H9 (cell line): ENCODE data around the gene METAP2. TPM values are rescaled to one million over a fixed set of nuclear protein-coding genes. Genes with fewer than 3 reads are reported as not detected.

Source experiments
- DNase-seq: peaks from one replicate; pipeline ENCODE4 v3.0.0-alpha.2; 2017
- H2AFZ ChIP-seq: one replicate; pipeline ENCODE4 v1.6.1; 2013; ENCODE audit warnings: mild to moderate bottlenecking, low read length, control low read depth, moderate library complexity
- H2AK5ac ChIP-seq: 2 replicates; pipeline ENCODE4 v1.6.1; 2013; ENCODE audit warnings: low read length, control low read depth, mixed read lengths; ENCODE audit not compliant: insufficient read length
- H2BK120ac ChIP-seq: one replicate; pipeline ENCODE4 v1.6.1; 2013; ENCODE audit warnings: low read depth, mild to moderate bottlenecking, low read length, control low read depth, inconsistent platforms; ENCODE audit not compliant: poor library complexity, severe bottlenecking
- H2BK12ac ChIP-seq: 2 replicates; pipeline ENCODE4 v1.6.1; 2013; ENCODE audit warnings: low read length, control low read depth, mixed read lengths, low read depth; ENCODE audit not compliant: insufficient read length
- H2BK15ac ChIP-seq: 2 replicates; pipeline ENCODE4 v1.6.1; 2013; ENCODE audit warnings: low read depth, low read length, control low read depth
- H2BK20ac ChIP-seq: one replicate; pipeline ENCODE4 v1.6.1; 2013; ENCODE audit warnings: low read depth, mild to moderate bottlenecking, low read length, control low read depth, inconsistent platforms; ENCODE audit not compliant: poor library complexity, severe bottlenecking
- H2BK5ac ChIP-seq: 2 replicates; pipeline ENCODE4 v1.6.1; 2013; ENCODE audit warnings: low read length, control low read depth, mixed read lengths; ENCODE audit not compliant: insufficient read length
- H3K14ac ChIP-seq: 2 replicates; pipeline ENCODE4 v1.6.1; 2013; ENCODE audit warnings: low read length, control low read depth; ENCODE audit not compliant: insufficient read depth
- H3K18ac ChIP-seq: 2 replicates; pipeline ENCODE4 v1.6.1; 2013; ENCODE audit warnings: low read depth, mild to moderate bottlenecking, mixed read lengths, low read length, control low read depth; ENCODE audit not compliant: insufficient read length
- H3K23ac ChIP-seq: 2 replicates; pipeline ENCODE4 v1.6.1; 2013; ENCODE audit warnings: low read length, control low read depth, mixed read lengths, low read depth; ENCODE audit not compliant: insufficient read length
- H3K23me2 ChIP-seq: 2 replicates; pipeline ENCODE4 v1.6.1; 2013; ENCODE audit warnings: low read depth, mild to moderate bottlenecking, mixed read lengths, low read length, control low read depth; ENCODE audit not compliant: insufficient read length, poor library complexity, severe bottlenecking
- H3K27ac ChIP-seq: 2 replicates; pipeline ENCODE4 v1.5.1; 2013; ENCODE audit warnings: low read length, control low read depth, mixed read lengths, low read depth; ENCODE audit not compliant: insufficient read length
- H3K27me3 ChIP-seq: 2 replicates; pipeline ENCODE4 v1.6.1; 2013; ENCODE audit warnings: low read length, control low read depth, inconsistent platforms; ENCODE audit not compliant: insufficient read depth
- H3K4ac ChIP-seq: 2 replicates; pipeline ENCODE4 v1.6.1; 2013; ENCODE audit warnings: low read depth, mild to moderate bottlenecking, control low read depth, inconsistent platforms, low read length, moderate library complexity
- H3K4me1 ChIP-seq: 2 replicates; pipeline ENCODE4 v1.6.1; 2013; ENCODE audit warnings: low read length, control low read depth, inconsistent platforms; ENCODE audit not compliant: insufficient read depth
- H3K4me2 ChIP-seq: 2 replicates; pipeline ENCODE4 v1.6.1; 2013; ENCODE audit warnings: low read length, control low read depth, mixed read lengths; ENCODE audit not compliant: insufficient read length, insufficient read depth
- H3K56ac ChIP-seq: 2 replicates; pipeline ENCODE4 v1.6.1; 2013; ENCODE audit warnings: low read depth, mild to moderate bottlenecking, mixed read lengths, low read length, control low read depth; ENCODE audit not compliant: insufficient read length
- H3K79me1 ChIP-seq: 2 replicates; pipeline ENCODE4 v1.6.1; 2013; ENCODE audit warnings: low read depth, mild to moderate bottlenecking, moderate library complexity, low read length, control low read depth, inconsistent platforms; ENCODE audit not compliant: insufficient read depth, poor library complexity, severe bottlenecking
- H3K79me2 ChIP-seq: 2 replicates; pipeline ENCODE4 v1.6.1; 2013; ENCODE audit warnings: low read length, control low read depth, inconsistent platforms; ENCODE audit not compliant: insufficient read depth
- H3K9ac ChIP-seq: 2 replicates; pipeline ENCODE4 v1.6.1; 2013; ENCODE audit warnings: low read length, control low read depth, mixed read lengths; ENCODE audit not compliant: insufficient read length; ENCODE audit errors: extremely low read depth
- H3K9me3 ChIP-seq: one replicate; pipeline ENCODE4 v1.6.1; 2013; ENCODE audit warnings: low read depth, low read length, inconsistent platforms; ENCODE audit not compliant: control insufficient read depth
- H3T11ph ChIP-seq: one replicate; pipeline ENCODE4 v1.6.1; 2013; ENCODE audit warnings: mild to moderate bottlenecking, low read length, control low read depth, inconsistent platforms
- H4K20me1 ChIP-seq: one replicate; pipeline ENCODE4 v1.6.1; 2013; ENCODE audit not compliant: control insufficient read depth, insufficient read length, insufficient read depth
- H4K5ac ChIP-seq: 2 replicates; pipeline ENCODE4 v1.6.1; 2013; ENCODE audit warnings: low read depth, mild to moderate bottlenecking, mixed read lengths, low read length, control low read depth; ENCODE audit not compliant: insufficient read length
- H4K8ac ChIP-seq: replicated peaks from 2 replicates; pipeline ENCODE4 v1.6.1; 2013; ENCODE audit warnings: low read length, control low read depth, mixed read lengths, low read depth; ENCODE audit not compliant: insufficient read length
- H4K91ac ChIP-seq: 2 replicates; pipeline ENCODE4 v1.6.1; 2013; ENCODE audit warnings: low read depth, mild to moderate bottlenecking, moderate library complexity, mixed read lengths, low read length, control low read depth; ENCODE audit not compliant: insufficient read length
- H3K27ac Mint-ChIP-seq, 3 experiments: 2 replicates in 2 of 3; 3 replicates in 1 of 3; pipeline ENCODE4 v1.8.0; 2020 to 2021; ENCODE audit warnings: mixed read lengths in 3 of 3, mild to moderate bottlenecking in 1 of 3, moderate library complexity in 1 of 3
- H3K27me3 Mint-ChIP-seq: 2 replicates; pipeline ENCODE4 v1.8.0; 2021; ENCODE audit warnings: low read depth, mild to moderate bottlenecking, moderate library complexity, mixed read lengths
- H3K36me3 Mint-ChIP-seq, 3 experiments: 2 replicates in 2 of 3; 3 replicates in 1 of 3; pipeline ENCODE4 v1.8.0; 2020 to 2021; ENCODE audit warnings: low read depth in 3 of 3, mixed read lengths in 3 of 3; ENCODE audit not compliant: insufficient read depth in 1 of 3
- H3K4me1 Mint-ChIP-seq, 2 experiments: 2 replicates each; pipeline ENCODE4 v1.8.0; 2020; ENCODE audit warnings: mixed read lengths in 2 of 2
- H3K4me3 Mint-ChIP-seq, 2 experiments: 2 replicates in 1 of 2; 3 replicates in 1 of 2; pipeline ENCODE4 v1.8.0; 2020 to 2021; ENCODE audit warnings: mild to moderate bottlenecking in 2 of 2, mixed read lengths in 2 of 2, moderate library complexity in 1 of 2
- H3K9me3 Mint-ChIP-seq, 2 experiments: 2 replicates in 1 of 2; 3 replicates in 1 of 2; pipeline ENCODE4 v1.8.0; 2020; ENCODE audit warnings: mild to moderate bottlenecking in 2 of 2, mixed read lengths in 2 of 2, moderate library complexity in 1 of 2
- CTCF ChIP-seq: fragments of 200-600 bp; sonication (generic); conservative IDR thresholded peaks from 3 replicates; pipeline ENCODE4 v1.8.0; 2021; ENCODE audit warnings: antibody characterized with exemption, mild to moderate bottlenecking
- WGBS: extraction: QIAGEN DNeasy Blood & Tissue Kit; methylation state at CpG from one replicate; pipeline ENCODE4 v1.1.7; 2013; ENCODE audit warnings: missing lambda C conversion rate, low lambda C conversion rate, mixed read lengths; ENCODE audit not compliant: insufficient read length; ENCODE audit errors: extremely low coverage; 5-methylcytosine and 5-hydroxymethylcytosine counted together
- total RNA-seq: library from RNA; stranded (reverse); gene quantifications from 2 replicates; pipeline ENCODE4 v1.2.1, GENCODE V29; 2021

Gene METAP2
- total RNA-seq, 1 experiment from 2014 or later: 140 TPM

GRCh38 chr12:95473231-95473883 lies 595 bp upstream of the METAP2 start:
- no peak overlapping the region for H2BK12ac ChIP-seq
- H2BK20ac ChIP-seq: no peak overlapping the region
- peak overlapping the region; percentile 98 for H2AFZ ChIP-seq
- no peak overlapping the region for H2BK5ac ChIP-seq
- peaks cover 22 to 32% (median 31%) of the 10 kb centered on the region in 3 experiments for H3K36me3 Mint-ChIP-seq
- H3K79me2 ChIP-seq: peaks cover 21% of the 10 kb centered on the region
- peaks cover 2% of the 10 kb centered on the region in 2 experiments; a peak in 1 of 5 replicates for H3K9me3 Mint-ChIP-seq
- H3K9me3 ChIP-seq: no peaks in the 10 kb centered on the region
- DNase-seq: peak; percentile 39
- TF ChIP-seq CTCF: no peak
- peak overlapping the region; percentile 97 to 100 (median 100); a peak in 6 of 7 replicates for H3K27ac Mint-ChIP-seq
- no peak overlapping the region for H2BK120ac ChIP-seq
- H3K23ac ChIP-seq: no peak overlapping the region
- no peaks in the 10 kb centered on the region for H3K27me3 Mint-ChIP-seq
- no peaks in the 10 kb centered on the region for H4K20me1 ChIP-seq
- H3K4me1 ChIP-seq: no peaks in the 10 kb centered on the region
- no CpG with 5 or more reads among the region's 23 CpGs for WGBS
- no peak overlapping the region for H3T11ph ChIP-seq
- H3K9ac ChIP-seq: peak overlapping the region; percentile 69
- peaks cover 11 to 16% of the 10 kb centered on the region in 2 experiments for H3K4me1 Mint-ChIP-seq
- H3K23me2 ChIP-seq: peaks cover 15% of the 10 kb centered on the region
- no peak overlapping the region for H4K8ac ChIP-seq
- H3K79me1 ChIP-seq: no peaks in the 10 kb centered on the region
- H2BK15ac ChIP-seq: no peak overlapping the region
- H3K27me3 ChIP-seq: no peaks in the 10 kb centered on the region
- H3K4me2 ChIP-seq: peak overlapping the region; percentile 96
- peak overlapping the region; percentile 100 for H3K4me3 Mint-ChIP-seq
- no peak overlapping the region for H2AK5ac ChIP-seq
- peak overlapping the region; percentile 18 for H3K27ac ChIP-seq
- H3K56ac ChIP-seq: no peak overlapping the region
- no peak overlapping the region for H3K4ac ChIP-seq
- no peak overlapping the region for H3K18ac ChIP-seq
- no peak overlapping the region for H3K14ac ChIP-seq
- no peak overlapping the region for H4K5ac ChIP-seq
- no peak overlapping the region for H4K91ac ChIP-seq
